AG20443 (cell line): ENCODE results near the gene FAM151A.
A peak's percentile ranks its signal among the peaks of the same experiment; 100 is the strongest.

Experiments
- DNase-seq: peaks from one replicate; pipeline ENCODE4 v3.0.0; 2012; ENCODE audit warnings: low spot score, mixed read lengths

The FAM151A gene

GRCh38 chr1:54579337-54579781 lies 44.0 kb downstream of the FAM151A start:
- no peak for DNase-seq

- no peak for DNase-seq
Observed at GRCh38 chr1:54577612-54578011, 45.7 kb downstream of the FAM151A start.

GRCh38 chr1:54575605-54576290 lies 47.6 kb downstream of the FAM151A start:
- DNase-seq = no peak

DNA sequence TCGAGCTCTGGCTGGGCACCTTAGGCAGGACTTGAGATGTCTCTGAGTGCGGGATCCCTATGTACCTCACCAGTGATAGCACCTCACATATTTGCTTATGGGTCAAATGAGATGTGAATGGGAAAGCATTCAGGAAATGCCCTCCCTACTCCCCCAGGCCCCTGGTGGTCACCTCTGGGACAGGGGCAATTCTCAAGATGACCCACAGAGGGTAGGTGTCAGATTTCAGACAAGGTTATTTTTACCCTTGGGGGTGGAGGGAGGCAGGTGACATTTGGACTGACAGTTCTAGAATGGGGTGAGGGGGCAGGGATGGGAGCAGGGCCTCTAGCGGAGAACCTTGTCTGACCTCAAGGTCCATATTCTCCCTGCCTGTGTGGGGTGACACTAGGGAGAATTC lies 48.2 kb downstream of the FAM151A start:
- DNase-seq = no peak

GRCh38 chr1:54574158-54574778 lies 49.1 kb downstream of the FAM151A start:
- no peak for DNase-seq

DNA sequence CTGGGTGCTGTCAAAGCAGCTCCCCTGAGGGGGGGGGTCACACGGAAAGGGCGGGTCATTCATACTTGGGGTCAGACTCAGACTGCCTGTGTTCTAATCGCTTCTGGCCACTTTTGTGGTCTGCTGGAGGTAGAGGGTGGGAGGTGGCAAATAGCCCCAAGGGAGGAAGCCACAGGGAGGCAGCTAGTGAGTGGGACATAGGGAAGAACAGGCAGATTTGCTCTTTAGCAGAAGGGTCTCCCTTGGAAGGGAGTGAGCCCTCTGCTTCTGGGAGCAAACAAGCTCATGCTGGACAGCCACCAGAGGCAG lies 50.8 kb downstream of the FAM151A start:
- DNase-seq = no peak

DNA sequence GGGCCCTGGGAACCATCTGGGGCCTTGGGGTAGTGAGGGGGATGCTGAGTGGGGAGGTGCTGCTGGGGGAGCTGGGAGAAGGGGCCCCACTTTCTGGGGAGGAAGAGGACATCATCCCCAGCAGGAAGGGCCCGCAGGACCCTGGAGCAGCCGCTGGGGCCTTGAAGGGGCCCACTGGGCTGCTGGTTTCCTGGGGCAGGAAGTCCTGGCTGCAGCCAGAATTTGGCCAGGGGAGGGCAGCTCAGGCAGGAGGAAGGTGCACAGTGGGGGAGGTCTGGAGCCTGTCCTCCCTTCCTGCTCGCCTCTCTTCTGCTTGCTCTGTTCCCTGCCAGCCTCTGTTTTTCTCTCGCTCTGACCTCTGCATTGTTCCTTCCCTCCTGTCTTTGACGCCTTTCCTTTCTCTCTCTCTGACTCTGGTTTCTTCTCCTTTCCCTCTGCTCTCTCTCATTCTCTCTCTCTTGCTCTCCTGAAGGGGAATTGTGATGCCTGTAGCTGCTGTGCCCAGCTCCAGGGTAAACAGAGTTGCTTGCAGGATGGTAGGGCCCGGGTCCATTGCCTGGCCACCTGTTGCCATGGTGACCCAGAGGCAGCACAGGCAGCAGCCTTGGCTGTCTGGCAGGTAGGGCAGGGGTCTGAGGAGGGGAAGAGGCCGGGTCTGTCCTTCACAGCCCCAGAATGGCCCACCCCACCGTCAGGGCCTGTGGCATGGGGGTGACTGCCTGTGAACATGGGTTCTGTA lies 51.4 kb downstream of the FAM151A start:
- DNase-seq = no peak

DNA sequence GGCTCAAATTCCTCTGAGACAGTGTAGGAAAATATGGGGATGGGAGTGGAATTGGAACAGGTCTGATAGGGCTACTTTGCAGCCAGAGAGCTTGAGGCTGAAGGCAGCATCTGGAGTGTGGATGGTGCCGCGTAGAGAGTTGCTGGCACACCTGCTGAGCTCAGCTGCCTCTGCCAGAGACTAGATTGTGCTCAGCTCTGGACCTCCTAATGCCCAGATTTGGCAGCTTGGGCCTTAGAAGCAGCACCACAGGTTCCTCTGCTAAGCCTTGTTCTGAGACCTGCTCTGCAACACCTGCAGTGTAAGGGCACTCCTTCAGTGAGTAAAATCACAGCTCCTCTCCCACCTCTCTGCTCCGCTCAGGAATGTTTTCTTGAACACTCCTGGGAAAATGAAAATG lies 52.0 kb downstream of the FAM151A start:
- DNase-seq = no peak

GRCh38 chr1:54570161-54570560 lies 53.2 kb downstream of the FAM151A start:
- no peak for DNase-seq

GRCh38 chr1:54569339-54569738 lies 54.0 kb downstream of the FAM151A start:
- no peak for DNase-seq

DNA sequence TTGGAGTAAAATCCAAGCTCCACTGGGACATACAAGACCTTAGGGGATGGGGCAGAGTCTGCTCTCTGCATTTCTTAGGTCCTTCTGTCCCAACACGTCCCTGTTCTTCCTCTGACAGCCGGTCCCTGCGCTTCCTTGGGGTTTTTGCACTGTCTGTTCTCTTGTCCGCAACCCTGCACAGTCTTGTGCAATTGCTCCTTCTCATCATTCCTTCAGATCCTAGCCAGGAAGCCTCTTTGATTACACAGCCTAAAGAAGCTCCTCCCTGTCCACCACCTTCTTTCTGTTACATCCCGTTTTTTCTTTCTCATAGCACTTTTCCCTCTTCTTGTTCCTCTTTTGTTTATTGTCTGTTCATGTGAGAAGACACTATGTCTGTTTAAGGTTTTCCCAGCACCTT lies 55.4 kb downstream of the FAM151A start:
- no peak for DNase-seq

DNA sequence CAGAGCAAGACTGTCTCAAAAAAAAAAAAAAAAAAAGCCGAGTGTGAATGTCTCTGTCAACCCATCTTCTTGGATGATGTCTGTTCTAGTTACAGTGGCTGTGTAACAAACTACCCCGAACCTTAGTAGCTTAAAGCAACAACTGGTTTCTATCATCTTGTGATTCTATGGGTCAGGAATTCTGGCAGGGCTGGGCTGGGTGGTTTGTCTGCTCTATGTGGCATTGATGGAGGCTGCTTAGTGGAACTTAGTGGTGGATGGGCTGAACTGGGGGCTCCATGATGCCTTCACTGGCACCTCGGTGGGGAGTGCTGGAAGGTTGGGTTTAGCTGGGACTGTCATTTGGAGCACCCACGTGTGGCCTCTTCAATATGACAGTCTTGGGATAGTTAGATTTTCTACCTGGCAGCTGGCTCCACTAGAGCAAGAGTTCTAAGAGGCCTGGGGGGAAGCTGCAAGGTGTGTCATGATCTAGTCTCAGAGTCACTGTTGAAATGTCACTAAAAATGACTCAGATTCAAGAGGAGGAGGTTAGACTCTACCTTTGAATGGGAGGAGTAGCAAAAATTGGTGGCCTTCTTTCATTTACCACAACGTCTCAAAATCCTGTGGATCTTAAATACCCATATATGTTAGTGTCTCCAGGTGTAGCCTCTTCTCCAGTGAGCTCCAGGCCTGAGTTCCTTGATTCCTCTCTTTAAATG lies 56.7 kb downstream of the FAM151A start:
- DNase-seq = no peak

- DNase-seq = no peak
Observed at GRCh38 chr1:54565113-54565501, 58.2 kb downstream of the FAM151A start.

- DNase-seq = no peak
Observed at GRCh38 chr1:54564312-54565112, 58.8 kb downstream of the FAM151A start.

DNA sequence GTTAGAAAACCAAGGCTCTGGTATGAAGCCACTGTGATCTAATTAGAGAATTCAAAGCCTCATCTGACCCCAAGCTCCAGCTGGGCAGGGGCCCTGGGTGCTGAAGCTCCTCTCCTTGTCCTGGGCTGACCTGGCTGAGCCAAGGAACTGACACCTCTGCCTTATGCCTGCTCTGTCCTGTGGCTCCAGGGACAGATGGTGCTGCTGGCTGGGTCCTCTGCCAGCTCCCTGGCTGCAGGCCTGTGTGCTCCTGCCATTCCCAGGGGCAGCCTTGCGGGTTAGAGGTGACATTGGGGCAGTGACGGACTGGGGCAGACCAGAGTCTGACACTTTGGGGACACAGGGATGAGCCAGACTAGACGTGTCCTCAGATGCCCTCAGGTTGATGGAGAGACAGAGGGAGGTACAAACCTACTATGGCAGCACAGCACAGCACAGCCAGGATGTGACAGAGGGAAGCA lies 63.5 kb downstream of the FAM151A start:
- peak; percentile 9 for DNase-seq
